OCI-LY7 (cell line): ENCODE measurements around the gene CDK11B. TPM values are rescaled to one million over a fixed set of nuclear protein-coding genes. Genes with fewer than 3 reads are reported as not detected.

Experiments used
- BruUV-seq: library from RNA; stranded (reverse); fragments of 400-500 nt; replicated peaks from 2 replicates; lab custom pipeline; 2021; lab: Mats Ljungman, UMichigan
- CTCF ChIA-PET: fragments of 300-600 bp; sonication (Branson Sonifier 250); formaldehyde crosslinking; loops from one replicate; lab custom pipeline; 2022; ENCODE audit warnings: antibody characterized with exemption; ENCODE audit not compliant: unreplicated experiment; lab: Charles Lee
- POLR2A ChIA-PET: fragments of 300-600 bp; sonication (Branson Sonifier 250); formaldehyde crosslinking; loops from one replicate; lab custom pipeline; 2022; ENCODE audit warnings: antibody characterized with exemption; lab: Charles Lee
- DNase-seq: peaks from one replicate; pipeline ENCODE4 v3.0.0-alpha.2; 2015; ENCODE audit warnings: low spot score
- H2AFZ ChIP-seq: fragments of 200-600 bp; sonication (generic), shearing (Covaris generic); 2 replicates; pipeline ENCODE4 v1.6.1; 2014; ENCODE audit warnings: mild to moderate bottlenecking, antibody characterized with exemption, low read length, moderate library complexity
- H3K27ac ChIP-seq: fragments of 200-600 bp; sonication (generic); 2 replicates; pipeline ENCODE4 v1.5.1; 2014; ENCODE audit warnings: mixed run types, low read depth, mild to moderate bottlenecking, moderate library complexity, low read length, inconsistent platforms; ENCODE audit not compliant: poor library complexity, severe bottlenecking
- H3K36me3 ChIP-seq: fragments of 200-600 bp; sonication (generic); 2 replicates; pipeline ENCODE4 v1.6.1; 2014; ENCODE audit warnings: mild to moderate bottlenecking, antibody characterized with exemption, low read length, moderate library complexity, mixed read lengths; ENCODE audit not compliant: insufficient read depth
- H3K4me1 ChIP-seq: fragments of 200-600 bp; sonication (generic); 2 replicates; pipeline ENCODE4 v1.5.1; 2014; ENCODE audit warnings: mild to moderate bottlenecking, low read length; ENCODE audit not compliant: insufficient read depth, poor library complexity, severe bottlenecking
- H3K4me2 ChIP-seq: fragments of 200-600 bp; sonication (generic); 2 replicates; pipeline ENCODE4 v1.6.1; 2014; ENCODE audit warnings: mild to moderate bottlenecking, low read length
- H3K4me3 ChIP-seq: fragments of 200-600 bp; sonication (generic); 2 replicates; pipeline ENCODE4 v1.5.1; 2014; ENCODE audit warnings: mild to moderate bottlenecking, low read depth, low read length; ENCODE audit not compliant: poor library complexity, severe bottlenecking
- H3K79me2 ChIP-seq: fragments of 200-600 bp; sonication (generic); 2 replicates; pipeline ENCODE4 v1.6.1; 2016; ENCODE audit warnings: low read depth, mild to moderate bottlenecking, low read length, moderate library complexity, mixed read lengths; ENCODE audit not compliant: insufficient read depth
- H3K9me2 ChIP-seq: fragments of 200-600 bp; sonication (generic); 2 replicates; pipeline ENCODE4 v1.6.1; 2016; ENCODE audit warnings: mild to moderate bottlenecking, low read length, mixed read lengths; ENCODE audit not compliant: insufficient read depth
- H3K9me3 ChIP-seq: fragments of 200-600 bp; sonication (generic); 2 replicates; pipeline ENCODE4 v1.6.1; 2014; ENCODE audit warnings: mild to moderate bottlenecking, mixed run types, low read length, mixed read lengths
- H4K20me1 ChIP-seq: fragments of 200-600 bp; sonication (generic); 2 replicates; pipeline ENCODE4 v1.6.1; 2014; ENCODE audit warnings: mild to moderate bottlenecking, antibody characterized with exemption, low read length, moderate library complexity, mixed read lengths; ENCODE audit not compliant: insufficient read depth
- CTCF ChIP-seq: fragments of 200-600 bp; sonication (generic); conservative IDR thresholded peaks from 2 replicates; pipeline ENCODE4 v1.5.1; 2014; ENCODE audit warnings: mild to moderate bottlenecking, antibody characterized with exemption, low read length, moderate library complexity, mixed read lengths
- EZH2phosphoT487 ChIP-seq: fragments of 200-600 bp; sonication (generic); IDR thresholded peaks from 2 replicates; pipeline ENCODE4 v1.6.1; 2018; ENCODE audit warnings: low read depth, borderline replicate concordance, mild to moderate bottlenecking, mixed run types, antibody characterized with exemption, low read length, moderate library complexity, mixed read lengths
- intact Hi-C: fragments of 100-400 bp; cut with micrococcal nuclease; formaldehyde crosslinking; loops from one replicate; pipeline ENCODE4 v1.10.0; 2022; ENCODE audit not compliant: unreplicated experiment
- total RNA-seq, 2 experiments: library from RNA; depleted of rRNA in 1 of 2; stranded (reverse); fragments of >200 nt in 1 of 2; shearing (Covaris generic) in 1 of 2; gene quantifications; 2 replicates each; pipeline ENCODE4 v1.2.3, GENCODE V29; 2014 to 2022

Gene CDK11B
- total RNA-seq, 2 experiments from 2014 or later, result 21.6 to 51.5 TPM

- no peak overlapping the region for H3K4me2 ChIP-seq
- peaks cover 11% of the 10 kb centered on the region for H3K4me1 ChIP-seq
- no peaks in the 10 kb centered on the region for H3K9me2 ChIP-seq
- no peak overlapping the region for H3K4me3 ChIP-seq
- ChIA-PET POLR2A (no interaction called here), CTCF (no interaction called here)
- H3K9me3 ChIP-seq, result no peaks in the 10 kb centered on the region
- no peaks in the 10 kb centered on the region for H3K79me2 ChIP-seq
- TF ChIP-seq EZH2phosphoT487 (no peak), CTCF (no peak)
- H3K36me3 ChIP-seq, result no peaks in the 10 kb centered on the region
- H4K20me1 ChIP-seq, result no peaks in the 10 kb centered on the region; the same call in 1 of the 2 replicates
- no peak for DNase-seq
- no peak overlapping the region for H3K27ac ChIP-seq
- BruUV-seq, result no TSS peak
- H2AFZ ChIP-seq, result no peak overlapping the region
- intact Hi-C loops, result no loop called here
These were observed 38.2 kb downstream of the CDK11B start for GRCh38 chr1:1620433-1621139.

- H3K79me2 ChIP-seq, result peaks cover under 1% of the 10 kb centered on the region; the same call in 1 of the 2 replicates
- H3K9me3 ChIP-seq, result no peaks in the 10 kb centered on the region
- H3K4me3 ChIP-seq, result no peak overlapping the region
- peaks cover 11% of the 10 kb centered on the region for H3K4me1 ChIP-seq
- no peaks in the 10 kb centered on the region for H3K36me3 ChIP-seq
- H3K4me2 ChIP-seq, result no peak overlapping the region
- no TSS peak for BruUV-seq
- H3K9me2 ChIP-seq, result no peaks in the 10 kb centered on the region
- peak; percentile 27 for DNase-seq
- H3K27ac ChIP-seq, result no peak overlapping the region
- TF ChIP-seq CTCF, result peak; percentile 71
- no peak for TF ChIP-seq EZH2phosphoT487
- ChIA-PET POLR2A (no interaction called here), CTCF (no interaction called here)
- H4K20me1 ChIP-seq, result no peaks in the 10 kb centered on the region; the same call in 1 of the 2 replicates
- intact Hi-C loops, result loop anchor here (5.0 kb wide), 1 partner anchor 48 kb away; the partner anchor contains the start of gene SSU72
- no peak overlapping the region for H2AFZ ChIP-seq
These were observed 38.9 kb downstream of the CDK11B start for GRCh38 chr1:1619917-1620361.
